ENCODE results near the gene NUDC. TPM values are rescaled to one million over a fixed set of nuclear protein-coding genes. Genes with fewer than 3 reads are reported as not detected.

The NUDC gene
- total RNA-seq, 1 donor from 2014 or later, result 45.9 TPM

DNA sequence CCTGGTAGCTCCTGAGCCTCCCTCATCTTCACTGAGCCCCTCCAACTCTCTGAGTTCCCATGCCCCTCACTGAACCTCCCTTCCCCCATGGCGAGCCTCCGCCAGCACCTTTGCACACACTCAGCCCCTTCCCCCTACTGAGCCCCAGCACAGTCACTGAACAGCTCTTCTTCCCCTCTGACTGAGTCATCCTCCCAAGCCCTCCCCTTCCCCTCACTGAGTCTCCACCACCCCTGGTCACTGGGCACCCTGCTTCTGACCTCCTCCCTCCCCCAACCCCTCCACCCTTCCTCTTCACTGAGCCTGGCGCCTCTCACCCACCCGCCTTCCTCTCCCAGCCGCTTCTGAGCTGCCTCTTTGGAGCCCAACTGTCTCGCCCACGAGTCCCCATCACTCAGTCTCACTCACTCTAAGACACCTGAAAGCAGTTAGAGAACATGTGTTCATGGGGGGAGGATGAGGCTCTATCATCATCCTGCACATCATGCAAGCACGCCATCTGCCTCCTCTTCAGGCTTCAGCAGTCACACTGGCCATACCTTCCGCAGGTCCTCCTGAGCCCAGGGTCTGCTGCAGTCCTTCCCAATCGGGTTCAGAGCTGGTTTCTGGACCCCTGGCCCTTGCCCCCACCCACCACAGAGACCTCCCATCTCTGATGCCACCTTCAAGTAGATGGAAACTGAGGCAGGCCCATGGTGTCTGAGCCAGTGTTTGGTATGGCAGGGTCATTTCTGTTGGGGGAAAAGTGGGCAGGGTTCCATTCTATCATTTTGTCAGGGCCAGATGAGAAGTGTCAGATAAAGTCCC lies 70.0 kb downstream of the NUDC start:
- no peaks in the 10 kb centered on the region for H3K27me3 ChIP-seq
- intact Hi-C loops (cut with DNase I), result no loop called here
- no peak for DNase-seq (ENCODE audit: extremely low spot score in 2 of 2)
- TF ChIP-seq POLR2A (IDR thresholded peaks at IDR 0.05), result no peak
- no peak for TF ChIP-seq POLR2AphosphoS5 (IDR thresholded peaks at IDR 0.05; ENCODE audit: insufficient read depth in 1 of 2, low read depth in 1 of 2)
- TF ChIP-seq, protein P1, sequence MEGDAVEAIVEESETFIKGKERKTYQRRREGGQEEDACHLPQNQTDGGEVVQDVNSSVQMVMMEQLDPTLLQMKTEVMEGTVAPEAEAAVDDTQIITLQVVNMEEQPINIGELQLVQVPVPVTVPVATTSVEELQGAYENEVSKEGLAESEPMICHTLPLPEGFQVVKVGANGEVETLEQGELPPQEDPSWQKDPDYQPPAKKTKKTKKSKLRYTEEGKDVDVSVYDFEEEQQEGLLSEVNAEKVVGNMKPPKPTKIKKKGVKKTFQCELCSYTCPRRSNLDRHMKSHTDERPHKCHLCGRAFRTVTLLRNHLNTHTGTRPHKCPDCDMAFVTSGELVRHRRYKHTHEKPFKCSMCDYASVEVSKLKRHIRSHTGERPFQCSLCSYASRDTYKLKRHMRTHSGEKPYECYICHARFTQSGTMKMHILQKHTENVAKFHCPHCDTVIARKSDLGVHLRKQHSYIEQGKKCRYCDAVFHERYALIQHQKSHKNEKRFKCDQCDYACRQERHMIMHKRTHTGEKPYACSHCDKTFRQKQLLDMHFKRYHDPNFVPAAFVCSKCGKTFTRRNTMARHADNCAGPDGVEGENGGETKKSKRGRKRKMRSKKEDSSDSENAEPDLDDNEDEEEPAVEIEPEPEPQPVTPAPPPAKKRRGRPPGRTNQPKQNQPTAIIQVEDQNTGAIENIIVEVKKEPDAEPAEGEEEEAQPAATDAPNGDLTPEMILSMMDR (IDR thresholded peaks at IDR 0.05), result no peak
- no peaks in the 10 kb centered on the region for H3K9me3 ChIP-seq
- no peak overlapping the region for H3K27ac ChIP-seq
- H3K36me3 ChIP-seq, result no peaks in the 10 kb centered on the region
- peaks cover 30% of the 10 kb centered on the region for H3K4me1 ChIP-seq
- H3K4me3 ChIP-seq, result no peak overlapping the region

DNA sequence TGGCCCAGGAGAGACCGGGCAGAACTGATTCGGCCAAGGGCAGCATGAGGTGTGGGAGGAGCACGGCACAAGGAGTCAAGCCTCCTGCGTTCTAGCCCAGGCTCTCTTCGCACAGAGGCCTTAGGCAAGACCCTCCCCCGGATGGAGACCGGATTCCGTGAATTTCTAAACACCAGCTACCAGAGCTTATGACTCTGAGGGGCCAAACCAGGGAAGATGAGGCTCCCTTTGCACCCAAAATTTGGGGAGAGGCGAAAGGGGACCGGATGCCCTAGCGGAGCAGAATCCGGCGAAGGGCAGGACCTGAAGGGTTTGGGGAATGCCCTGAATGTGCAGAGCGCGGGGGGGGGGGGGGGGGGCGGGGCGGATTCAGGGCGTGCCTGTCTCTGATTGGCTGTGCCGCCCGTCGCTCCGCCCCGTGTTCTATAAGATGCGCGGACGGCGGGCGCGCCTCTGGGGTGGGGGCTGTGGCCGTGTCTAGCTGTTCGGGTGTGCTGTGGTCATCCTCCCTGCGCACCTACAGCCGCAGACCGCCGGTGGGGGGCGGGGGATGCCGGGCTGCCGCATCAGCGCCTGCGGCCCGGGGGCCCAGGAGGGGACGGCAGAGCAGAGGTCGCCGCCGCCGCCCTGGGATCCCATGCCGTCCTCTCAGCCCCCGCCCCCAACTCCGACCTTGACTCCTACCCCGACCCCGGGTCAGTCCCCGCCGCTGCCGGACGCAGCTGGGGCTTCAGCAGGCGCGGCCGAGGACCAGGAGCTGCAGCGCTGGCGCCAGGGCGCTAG lies 71.9 kb downstream of the NUDC start, which contains the start of gene TRNP1:
TSS of gene TRNP1 (plus strand) at position 456 of the 783 bp plus-strand sequence. CDS start at position 551, 95 bp downstream.
- Histone ChIP-seq H3K4me3 (peak within 1 kb of the TSS; percentile 76 to 89), H3K27me3 (no peaks in the 10 kb centered on the region), H3K27ac (peak within 1 kb of the TSS; percentile 82), H3K36me3 (no peaks in the 10 kb centered on the region), H3K9me3 (no peaks in the 10 kb centered on the region), H3K4me1 (peaks cover 49% of the 10 kb centered on the region)
- intact Hi-C loops (cut with DNase I), result no loop called here
- no peak for DNase-seq (ENCODE audit: extremely low spot score in 2 of 2)
- peak in 1 of 2 donors; percentile 79 for TF ChIP-seq POLR2AphosphoS5 (IDR thresholded peaks at IDR 0.05; ENCODE audit: insufficient read depth in 1 of 2, low read depth in 1 of 2)
- TF ChIP-seq, protein P1 (IDR thresholded peaks at IDR 0.05), result no peak
- TF ChIP-seq POLR2A (IDR thresholded peaks at IDR 0.05), result peak in 1 of 2 donors; percentile 92

DNA sequence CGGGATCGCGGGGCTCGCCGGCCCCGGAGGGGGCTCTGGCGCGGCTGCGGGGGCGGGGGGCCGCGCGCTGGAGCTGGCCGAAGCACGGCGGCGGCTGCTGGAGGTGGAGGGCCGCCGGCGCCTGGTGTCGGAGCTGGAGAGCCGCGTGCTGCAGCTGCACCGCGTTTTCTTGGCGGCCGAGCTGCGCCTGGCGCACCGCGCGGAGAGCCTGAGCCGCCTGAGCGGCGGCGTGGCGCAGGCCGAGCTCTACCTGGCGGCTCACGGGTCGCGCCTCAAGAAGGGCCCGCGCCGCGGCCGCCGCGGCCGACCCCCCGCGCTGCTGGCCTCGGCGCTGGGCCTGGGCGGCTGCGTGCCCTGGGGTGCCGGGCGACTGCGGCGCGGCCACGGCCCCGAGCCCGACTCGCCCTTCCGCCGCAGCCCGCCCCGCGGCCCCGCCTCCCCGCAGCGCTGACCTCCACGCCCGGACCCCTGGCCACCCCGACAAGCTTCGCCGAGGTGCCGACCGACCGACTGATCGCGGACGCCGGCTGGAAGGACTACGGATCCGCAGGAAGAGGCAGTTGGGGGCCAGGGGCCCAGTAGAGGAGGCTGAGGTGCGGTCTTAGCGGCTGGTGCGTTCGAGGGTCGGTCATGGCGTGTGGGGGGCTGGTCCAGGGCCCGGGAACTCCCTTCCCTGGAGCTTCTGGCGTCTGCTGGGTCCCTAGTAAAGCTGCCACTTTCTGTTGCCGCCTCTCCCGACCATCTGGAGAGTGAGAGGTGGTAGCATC lies 72.7 kb downstream of the NUDC start:
- intact Hi-C loops (cut with DNase I), result no loop called here
- H3K27me3 ChIP-seq, result no peaks in the 10 kb centered on the region
- TF ChIP-seq POLR2AphosphoS5 (IDR thresholded peaks at IDR 0.05; ENCODE audit: insufficient read depth in 1 of 2, low read depth in 1 of 2) (no peak), POLR2A (IDR thresholded peaks at IDR 0.05) (no peak)
- TF ChIP-seq, protein P1 (IDR thresholded peaks at IDR 0.05), result no peak
- no peaks in the 10 kb centered on the region for H3K36me3 ChIP-seq
- peaks cover 57% of the 10 kb centered on the region for H3K4me1 ChIP-seq
- no peaks in the 10 kb centered on the region for H3K9me3 ChIP-seq
- H3K4me3 ChIP-seq, result peak overlapping the region; percentile 76 to 89
- peak overlapping the region; percentile 82 for H3K27ac ChIP-seq
- no peak for DNase-seq (ENCODE audit: extremely low spot score in 2 of 2)

DNA sequence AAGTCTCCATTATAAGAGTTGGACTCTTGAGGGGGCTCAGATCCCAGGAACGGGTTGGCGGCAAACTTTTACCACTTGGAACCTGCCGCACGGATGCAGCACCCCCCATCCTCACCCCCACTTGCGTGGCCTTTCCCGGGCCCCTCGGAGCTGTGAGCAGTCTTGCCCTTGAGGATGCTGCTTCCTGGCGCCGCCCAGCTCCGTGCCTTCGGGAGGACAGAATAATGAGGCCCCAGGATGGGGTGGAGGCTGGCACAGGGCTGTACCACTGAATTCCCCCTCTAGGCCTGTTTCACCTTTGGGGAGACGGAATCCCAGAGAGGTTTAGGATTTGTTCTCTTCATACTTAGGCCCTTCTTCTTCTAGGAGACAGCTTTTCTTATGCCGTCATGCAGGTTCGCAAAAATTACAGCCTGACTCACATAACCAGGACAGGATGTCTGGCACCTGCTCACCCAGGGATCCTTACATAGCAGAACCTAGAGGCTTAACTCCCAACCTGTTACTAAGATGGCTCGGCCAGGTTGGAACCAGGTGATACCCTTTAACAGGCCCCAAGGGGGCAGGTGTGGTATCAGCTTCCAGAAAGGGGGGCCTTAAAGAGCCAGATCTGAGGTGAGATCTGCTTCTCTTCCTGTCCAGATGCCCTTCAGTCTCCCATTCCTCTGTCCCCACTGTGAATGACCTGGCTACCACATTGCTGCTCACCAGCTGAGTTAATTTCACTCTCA lies 73.4 kb downstream of the NUDC start:
- DNase-seq (ENCODE audit: extremely low spot score in 2 of 2), result no peak
- Histone ChIP-seq H3K27me3 (no peaks in the 10 kb centered on the region), H3K4me3 (peak overlapping the region; percentile 76 to 89), H3K36me3 (no peaks in the 10 kb centered on the region), H3K27ac (peak overlapping the region; percentile 62), H3K9me3 (no peaks in the 10 kb centered on the region), H3K4me1 (peaks cover 64% of the 10 kb centered on the region)
- no peak for TF ChIP-seq POLR2A (IDR thresholded peaks at IDR 0.05)
- peak in 1 of 2 donors; percentile 42 for TF ChIP-seq POLR2AphosphoS5 (IDR thresholded peaks at IDR 0.05; ENCODE audit: insufficient read depth in 1 of 2, low read depth in 1 of 2)
- intact Hi-C loops (cut with DNase I), result loop anchor here (5.0 kb wide), 1 partner anchor 102 kb away; no protein-coding TSS in a partner anchor

Data from vagina (tissue), 2 donors.